Hair follicle dermal papilla cell (primary cell): ENCODE data around the gene SPATA31D3. TPM values are rescaled to one million over a fixed set of nuclear protein-coding genes. Genes with fewer than 3 reads are reported as not detected.

ENCODE experiments used
- total RNA-seq: library from RNA; depleted of rRNA; stranded (reverse); fragments of >200 nt; gene quantifications from 2 replicates; pipeline ENCODE4 v1.2.3, GENCODE V29; 2012

SPATA31D3 gene
- not detected in 2 replicates for total RNA-seq

DNA sequence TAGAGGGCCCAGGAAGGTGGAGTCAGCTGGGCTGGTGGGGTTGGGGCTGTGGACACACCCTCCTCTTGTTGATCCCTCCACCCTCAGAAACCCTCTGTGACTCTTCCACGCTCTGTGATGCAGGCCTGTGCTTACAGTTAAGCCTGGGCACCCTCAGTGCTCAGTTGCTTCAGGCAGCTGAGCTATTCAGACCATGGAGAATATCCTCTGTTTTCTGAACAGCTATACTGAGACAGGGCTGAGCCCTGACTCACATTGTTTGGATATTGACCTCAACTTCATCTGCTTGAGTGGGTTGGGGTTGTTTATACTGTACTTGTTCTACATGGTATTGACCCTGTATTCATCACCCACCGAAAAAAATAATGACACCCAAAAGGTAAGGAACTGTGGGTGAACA, at the start of gene SPATA31D3:
Gene SPATA31D3 (plus strand): TSS at position 108 of the 400 bp plus-strand sequence. CDS start 86 bp downstream, at position 194.

DNA sequence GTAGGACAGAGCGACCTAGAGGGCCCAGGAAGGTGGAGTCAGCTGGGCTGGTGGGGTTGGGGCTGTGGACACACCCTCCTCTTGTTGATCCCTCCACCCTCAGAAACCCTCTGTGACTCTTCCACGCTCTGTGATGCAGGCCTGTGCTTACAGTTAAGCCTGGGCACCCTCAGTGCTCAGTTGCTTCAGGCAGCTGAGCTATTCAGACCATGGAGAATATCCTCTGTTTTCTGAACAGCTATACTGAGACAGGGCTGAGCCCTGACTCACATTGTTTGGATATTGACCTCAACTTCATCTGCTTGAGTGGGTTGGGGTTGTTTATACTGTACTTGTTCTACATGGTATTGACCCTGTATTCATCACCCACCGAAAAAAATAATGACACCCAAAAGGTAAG, 15.0 kb upstream of the SPATA31D3 start, which contains the start of gene SPATA31D4:
Gene SPATA31D4 (plus strand): TSS at position 124 of the 400 bp plus-strand sequence. CDS start 86 bp downstream, at position 210.

DNA sequence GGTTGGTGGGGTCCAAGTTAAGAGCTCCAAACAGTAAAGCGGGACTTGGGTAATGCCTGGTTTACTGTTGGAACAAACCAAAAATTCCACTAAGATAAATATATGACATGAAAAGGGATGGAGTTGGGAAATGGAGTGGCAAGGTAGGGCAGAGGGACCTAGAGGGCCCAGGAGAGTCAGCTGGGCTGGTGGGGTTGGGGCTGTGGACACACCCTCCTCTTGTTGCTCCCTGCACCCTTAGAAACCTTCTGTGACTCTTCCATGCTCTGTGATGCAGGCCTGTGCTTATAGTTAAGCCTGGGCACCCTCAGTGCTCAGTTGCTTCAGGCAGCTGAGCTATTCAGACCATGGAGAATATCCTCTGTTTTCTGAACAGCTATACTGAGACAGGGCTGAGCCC, 45.2 kb downstream of the SPATA31D3 start, which contains the start of gene SPATA31D1:
Gene SPATA31D1 (plus strand): TSS at position 301 of the 400 bp plus-strand sequence. CDS start 47 bp downstream, at position 348.

Other genes with a start within 250 kb of the SPATA31D3 start
- not detected in 2 replicates for gene SPATA31D4, start 15.1 kb upstream of the SPATA31D3 start, total RNA-seq
- not detected in 2 replicates for gene SPATA31D1, start 45.3 kb downstream of the SPATA31D3 start, total RNA-seq